GM12891 (cell line): ENCODE data around the gene PCDHGA1.
A peak's percentile ranks its signal among the peaks of the same experiment; 100 is the strongest.

Experiments
- DNase-seq: peaks from one replicate; pipeline ENCODE4 v3.0.0; 2011; ENCODE audit warnings: low spot score; ENCODE audit not compliant: insufficient read length
- FAIRE-seq: peaks from 2 replicates; lab custom pipeline; 2011; peaks lifted over from hg19 to GRCh38; lab: Jason Lieb, UNC
- PAX5 ChIP-seq: IDR thresholded peaks from 2 replicates; pipeline ENCODE4 v1.6.1; 2011; ENCODE audit warnings: low read length, moderate library complexity, mild to moderate bottlenecking; ENCODE audit not compliant: insufficient read depth, severe bottlenecking
- POLR2A ChIP-seq: IDR thresholded peaks from 2 replicates; pipeline ENCODE4 v1.6.1; 2011; ENCODE audit warnings: low read depth, low read length, control low read depth
- POLR2AphosphoS5 ChIP-seq: IDR thresholded peaks from 2 replicates; pipeline ENCODE4 v1.6.1; 2011; ENCODE audit warnings: low read depth, low read length, control low read depth
- POU2F2 ChIP-seq: IDR thresholded peaks from 2 replicates; pipeline ENCODE4 v1.6.1; 2011; ENCODE audit warnings: low read depth, mild to moderate bottlenecking, control low read depth, low read length, moderate library complexity
- SPI1 ChIP-seq: IDR thresholded peaks from 2 replicates; pipeline ENCODE4 v1.6.1; 2011; ENCODE audit warnings: low read depth, low read length, control low read depth
- TAF1 ChIP-seq: IDR thresholded peaks from 2 replicates; pipeline ENCODE4 v1.6.1; 2011; ENCODE audit warnings: low read depth, low read length, control low read depth

Gene PCDHGA1

DNA sequence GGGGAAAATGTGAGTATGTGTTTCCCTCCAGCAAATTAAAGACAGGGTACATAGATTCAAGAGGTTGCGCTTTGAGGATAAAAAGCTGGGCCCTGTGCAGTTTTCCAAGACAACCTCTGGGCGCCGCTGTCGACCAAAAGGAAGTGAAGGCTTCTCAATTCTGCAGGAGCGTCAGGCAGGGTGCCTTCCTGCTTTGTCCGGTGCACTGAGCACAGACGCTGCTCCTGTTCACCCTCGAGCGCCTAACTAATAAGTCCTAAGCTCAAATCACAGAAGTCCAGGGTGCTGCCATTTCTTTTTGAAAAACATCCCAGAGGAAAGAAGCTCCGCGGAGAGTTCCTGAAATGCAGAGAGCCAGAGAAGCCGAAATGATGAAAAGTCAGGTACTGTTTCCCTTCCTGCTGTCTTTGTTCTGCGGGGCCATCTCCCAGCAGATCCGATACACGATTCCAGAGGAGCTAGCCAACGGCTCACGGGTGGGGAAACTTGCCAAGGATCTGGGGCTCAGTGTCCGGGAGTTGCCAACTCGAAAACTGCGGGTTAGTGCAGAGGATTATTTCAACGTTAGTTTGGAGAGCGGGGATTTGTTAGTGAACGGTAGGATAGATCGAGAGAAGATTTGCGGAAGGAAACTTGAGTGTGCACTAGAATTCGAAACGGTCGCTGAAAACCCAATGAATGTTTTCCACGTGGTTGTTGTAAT lies 19.8 kb downstream of the PCDHGA1 start, which contains the start of gene PCDHGB1:
Gene PCDHGB1, plus strand, starts transcription at position 183 of the 703 bp plus-strand sequence. Its CDS starts 162 bp downstream, at position 345.
- TF ChIP-seq POLR2AphosphoS5 (no peak), POU2F2 (no peak), TAF1 (no peak), SPI1 (no peak), POLR2A (no peak), PAX5 (no peak)
- DNase-seq (peak; percentile 58), FAIRE-seq (peak; percentile 45)

DNA sequence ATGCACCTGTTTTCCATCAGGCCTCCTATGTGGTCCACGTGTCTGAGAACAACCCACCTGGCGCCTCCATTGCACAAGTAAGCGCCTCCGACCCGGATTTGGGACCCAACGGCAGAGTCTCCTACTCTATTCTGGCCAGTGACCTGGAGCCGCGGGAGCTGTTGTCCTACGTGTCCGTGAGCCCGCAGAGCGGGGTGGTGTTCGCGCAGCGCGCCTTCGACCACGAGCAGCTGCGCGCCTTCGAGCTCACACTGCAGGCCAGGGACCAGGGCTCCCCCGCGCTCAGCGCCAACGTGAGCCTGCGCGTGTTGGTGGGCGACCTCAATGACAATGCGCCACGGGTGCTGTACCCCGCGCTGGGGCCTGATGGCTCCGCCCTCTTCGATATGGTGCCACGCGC lies 21.3 kb downstream of the PCDHGA1 start:
- FAIRE-seq (no peak), DNase-seq (no peak)
- TF ChIP-seq POLR2A (no peak), SPI1 (no peak), POLR2AphosphoS5 (no peak), TAF1 (no peak)

DNA sequence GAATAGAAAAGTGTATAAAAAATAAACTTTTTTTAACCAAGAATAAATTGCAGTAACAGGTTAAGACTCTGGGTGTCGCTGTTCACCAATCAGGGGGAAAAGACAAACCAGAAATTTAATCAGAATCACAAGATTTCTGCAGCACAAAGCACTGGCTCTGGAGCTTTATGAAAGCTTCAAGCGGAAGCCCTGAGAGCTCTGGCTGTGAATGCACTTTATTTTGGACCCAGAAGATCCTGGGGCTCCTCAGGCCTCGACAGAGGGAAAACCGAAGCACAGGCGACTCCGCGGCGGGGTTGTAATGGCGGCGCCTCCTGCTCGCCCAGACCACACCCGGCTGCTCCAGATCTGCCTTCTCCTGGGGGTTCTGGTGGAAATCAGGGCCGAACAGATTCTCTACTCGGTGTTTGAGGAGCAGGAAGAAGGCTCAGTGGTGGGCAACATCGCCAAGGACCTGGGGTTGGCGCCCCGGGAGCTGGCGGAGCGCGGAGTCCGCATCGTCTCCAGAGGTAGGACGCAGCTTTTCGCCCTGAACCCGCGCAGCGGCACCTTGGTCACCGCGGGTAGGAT lies 24.7 kb downstream of the PCDHGA1 start, which contains the start of gene PCDHGA4:
Gene PCDHGA4, plus strand, starts transcription at position 122 of the 570 bp plus-strand sequence. Its CDS starts 87 bp downstream, at position 209.
- FAIRE-seq (no peak), DNase-seq (no peak)
- TF ChIP-seq POLR2A (no peak), TAF1 (no peak), PAX5 (no peak)

DNA sequence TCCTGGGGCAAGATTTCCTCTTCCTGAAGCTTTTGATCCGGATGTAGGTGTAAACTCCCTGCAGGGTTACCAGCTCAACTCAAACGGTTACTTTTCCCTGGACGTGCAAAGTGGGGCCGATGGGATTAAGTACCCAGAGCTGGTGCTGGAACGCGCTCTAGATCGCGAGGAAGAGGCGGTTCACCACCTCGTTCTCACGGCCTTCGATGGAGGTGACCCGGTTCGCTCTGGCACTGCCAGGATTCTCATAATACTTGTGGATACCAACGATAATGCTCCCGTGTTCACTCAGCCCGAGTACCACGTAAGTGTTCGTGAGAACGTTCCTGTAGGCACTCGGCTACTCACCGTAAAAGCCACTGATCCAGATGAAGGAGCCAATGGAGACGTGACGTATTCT lies 25.3 kb downstream of the PCDHGA1 start:
- no peak for DNase-seq
- FAIRE-seq, result no peak
- no peak for TF ChIP-seq POU2F2
- TF ChIP-seq POLR2AphosphoS5, result no peak
- TF ChIP-seq SPI1, result no peak
- no peak for TF ChIP-seq POLR2A
- TF ChIP-seq PAX5, result no peak
- TF ChIP-seq TAF1, result no peak

DNA sequence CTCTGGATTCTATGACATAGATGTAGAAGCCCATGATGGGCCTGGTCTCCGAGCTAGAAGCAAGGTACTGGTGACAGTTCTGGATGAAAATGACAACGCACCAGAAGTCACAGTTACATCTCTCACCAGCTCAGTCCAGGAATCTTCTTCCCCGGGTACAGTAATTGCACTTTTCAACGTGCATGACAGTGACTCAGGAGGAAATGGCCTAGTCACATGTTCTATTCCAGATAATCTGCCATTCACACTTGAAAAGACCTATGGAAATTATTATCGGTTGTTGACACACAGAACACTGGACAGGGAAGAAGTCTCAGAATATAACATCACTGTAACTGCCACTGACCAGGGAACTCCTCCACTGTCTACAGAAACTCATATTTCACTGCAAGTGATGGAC lies 25.8 kb downstream of the PCDHGA1 start:
- FAIRE-seq (no peak), DNase-seq (no peak)
- TF ChIP-seq PAX5, result no peak
- TF ChIP-seq SPI1, result no peak
- no peak for TF ChIP-seq TAF1
- TF ChIP-seq POLR2AphosphoS5, result no peak
- TF ChIP-seq POLR2A, result no peak
- TF ChIP-seq POU2F2, result no peak

DNA sequence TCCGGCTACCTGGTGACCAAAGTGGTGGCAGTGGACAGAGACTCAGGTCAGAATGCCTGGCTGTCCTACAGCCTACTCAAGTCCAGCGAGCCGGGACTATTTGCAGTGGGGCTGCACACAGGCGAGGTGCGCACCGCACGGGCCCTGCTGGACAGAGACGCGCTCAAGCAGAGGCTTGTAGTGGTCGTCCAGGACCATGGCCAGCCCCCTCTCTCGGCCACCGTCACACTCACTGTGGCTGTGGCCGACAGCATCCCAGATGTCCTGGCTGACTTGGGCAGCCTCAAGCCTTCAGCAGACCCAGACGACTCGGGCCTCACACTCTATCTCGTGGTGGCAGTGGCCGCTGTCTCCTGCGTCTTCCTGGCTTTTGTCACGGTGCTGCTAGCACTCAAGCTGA lies 26.6 kb downstream of the PCDHGA1 start:
- TF ChIP-seq PAX5 (no peak), TAF1 (no peak), POLR2A (no peak), POU2F2 (no peak), POLR2AphosphoS5 (no peak), SPI1 (no peak)
- DNase-seq (no peak), FAIRE-seq (no peak)

DNA sequence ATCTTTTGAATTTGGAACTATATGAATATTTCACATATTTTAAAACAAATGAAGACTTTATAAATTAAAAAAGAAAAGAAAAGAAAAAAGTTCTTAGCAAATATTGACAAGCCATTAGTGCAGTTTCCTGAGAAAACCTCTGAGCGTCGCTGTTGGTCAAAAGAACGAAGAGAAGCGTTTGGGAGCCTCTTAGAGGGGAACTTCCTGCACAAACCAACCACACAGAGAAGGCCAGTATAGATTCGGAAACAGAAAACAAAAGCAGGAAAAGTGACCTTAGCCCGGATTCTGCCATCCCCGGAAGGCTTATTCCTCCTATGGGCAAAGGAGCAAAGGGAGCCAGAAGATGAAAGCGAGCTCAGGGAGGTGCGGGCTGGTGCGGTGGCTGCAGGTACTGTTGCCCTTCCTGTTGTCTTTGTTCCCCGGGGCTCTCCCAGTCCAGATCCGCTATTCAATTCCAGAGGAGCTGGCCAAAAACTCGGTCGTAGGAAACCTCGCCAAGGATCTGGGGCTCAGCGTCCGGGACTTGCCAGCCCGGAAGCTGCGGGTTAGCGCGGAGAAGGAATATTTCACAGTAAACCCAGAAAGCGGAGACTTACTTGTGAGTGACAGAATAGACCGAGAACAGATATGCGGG lies 29.6 kb downstream of the PCDHGA1 start, which contains the start of gene PCDHGB2:
Gene PCDHGB2, plus strand, starts transcription at position 205 of the 637 bp plus-strand sequence. Its CDS starts 142 bp downstream, at position 347.
- FAIRE-seq (peak; percentile 16), DNase-seq (peak; percentile 42)

DNA sequence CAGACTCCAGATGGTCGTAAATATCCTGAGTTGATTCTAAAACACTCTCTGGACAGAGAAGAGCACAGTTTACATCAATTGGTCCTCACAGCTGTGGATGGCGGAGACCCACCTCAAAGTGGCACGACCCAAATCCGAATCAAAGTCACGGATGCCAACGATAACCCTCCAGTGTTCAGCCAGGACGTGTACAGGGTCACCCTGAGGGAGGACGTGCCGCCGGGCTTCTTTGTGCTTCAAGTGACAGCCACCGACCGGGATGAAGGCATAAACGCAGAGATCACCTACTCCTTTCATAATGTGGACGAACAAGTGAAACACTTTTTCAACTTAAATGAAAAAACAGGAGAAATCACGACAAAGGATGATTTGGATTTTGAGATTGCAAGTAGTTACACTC lies 30.4 kb downstream of the PCDHGA1 start:
- DNase-seq, result no peak
- TF ChIP-seq POLR2AphosphoS5 (no peak), POU2F2 (no peak), POLR2A (no peak), PAX5 (no peak), SPI1 (no peak), TAF1 (no peak)
- FAIRE-seq, result no peak

More for the DNA sequence above, 29.6 kb downstream of the PCDHGA1 start, which contains the start of gene PCDHGB2:
- TF ChIP-seq SPI1 (no peak), PAX5 (no peak), POLR2AphosphoS5 (no peak)

DNA sequence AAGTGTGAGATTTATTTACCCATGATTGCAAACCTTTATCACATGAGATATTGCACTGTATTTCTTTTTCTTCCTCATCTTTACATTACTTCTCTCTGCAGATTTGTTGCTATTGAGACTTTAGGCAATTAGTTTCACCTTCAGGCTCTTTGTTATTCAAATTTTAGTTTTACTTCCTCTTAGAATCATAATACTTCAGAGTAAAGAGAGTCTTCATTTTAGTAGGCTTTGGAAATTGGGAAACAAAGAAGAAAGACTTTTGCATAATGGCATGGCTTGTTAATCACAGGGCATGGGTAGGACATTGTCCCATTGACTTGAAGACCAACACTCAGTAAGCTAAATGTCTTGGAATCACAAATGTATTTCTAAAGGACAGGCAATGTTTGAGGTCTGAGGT lies 32.4 kb downstream of the PCDHGA1 start:
- TF ChIP-seq SPI1 (no peak), PAX5 (no peak), TAF1 (no peak), POLR2A (no peak), POLR2AphosphoS5 (no peak), POU2F2 (no peak)
- DNase-seq (no peak), FAIRE-seq (no peak)

DNA sequence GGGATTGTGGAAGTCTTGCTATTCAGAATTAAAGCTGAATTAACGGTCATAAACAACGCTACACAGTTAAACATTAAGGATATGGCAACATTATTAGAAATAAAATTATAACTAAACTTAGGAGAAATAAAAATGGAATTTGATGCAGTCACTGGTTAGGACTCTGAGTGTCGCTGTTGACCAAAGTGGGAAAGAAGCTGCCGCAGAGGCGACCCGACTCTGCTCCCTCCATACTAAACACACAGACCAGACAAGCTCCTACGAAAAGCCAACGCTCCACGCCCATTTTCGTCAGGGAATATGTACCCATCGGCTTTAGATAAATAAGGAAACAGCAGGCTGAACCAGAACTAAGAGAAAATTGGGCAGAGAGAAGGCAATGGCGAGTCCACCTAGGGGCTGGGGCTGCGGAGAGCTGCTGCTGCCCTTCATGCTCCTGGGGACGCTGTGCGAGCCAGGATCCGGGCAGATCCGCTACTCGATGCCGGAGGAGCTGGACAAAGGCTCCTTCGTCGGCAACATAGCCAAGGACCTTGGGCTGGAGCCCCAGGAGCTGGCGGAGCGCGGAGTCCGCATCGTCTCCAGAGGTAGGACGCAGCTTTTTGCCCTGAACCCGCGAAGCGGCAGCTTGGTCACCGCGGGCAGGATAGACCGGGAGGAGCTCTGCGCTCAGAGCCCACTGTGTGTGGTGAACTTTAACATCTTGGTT lies 33.8 kb downstream of the PCDHGA1 start, which contains the start of gene PCDHGA5:
Gene PCDHGA5, plus strand, starts transcription at position 211 of the 709 bp plus-strand sequence. Its CDS starts 169 bp downstream, at position 380.
- DNase-seq, result no peak
- TF ChIP-seq POLR2A, result no peak
- no peak for TF ChIP-seq POU2F2
- TF ChIP-seq POLR2AphosphoS5, result no peak
- no peak for TF ChIP-seq PAX5
- TF ChIP-seq SPI1, result no peak
- TF ChIP-seq TAF1, result no peak
- no peak for FAIRE-seq
